ENCODE data around the gene CTSE. TPM values are rescaled to one million over a fixed set of nuclear protein-coding genes. Genes with fewer than 3 reads are reported as not detected.

Gene CTSE
- total RNA-seq, 4 donors from 2014 or later: not detected

GRCh38 chr1:205959789-205960188 is 63.9 kb downstream of the CTSE start:
- DNase-seq (ENCODE audit: low spot score): no peak
- no peak for TF ChIP-seq CTCF (IDR thresholded peaks at IDR 0.05)
- no peak for ATAC-seq (ENCODE audit: low FRiP score)

Other genes with a start within 250 kb of the CTSE start
- gene RAB29, start 248.4 kb downstream of the CTSE start, total RNA-seq: 10 to 100 TPM; 14.4 to 26.9 (median 20.0) TPM
- gene SLC41A1, start 210.7 kb downstream of the CTSE start, total RNA-seq: 10 to 100 TPM; 15.3 to 33.1 (median 25.1) TPM
- under 1 TPM; 0.19 to 0.74 (median 0.50) TPM for gene PM20D1, start 173.8 kb downstream of the CTSE start, total RNA-seq
- under 1 TPM in 2 of 4 donors, not detected in 2; 0.24 to 0.37 TPM for gene SLC26A9, start 80.4 kb downstream of the CTSE start, total RNA-seq
- gene RAB7B, start 20.5 kb downstream of the CTSE start, total RNA-seq: 10 to 100 TPM in 2 of 4 donors, 1 to 10 TPM in 2; 3.2 to 62.0 (median 16.6) TPM
- gene RHEX, start 29.3 kb upstream of the CTSE start, total RNA-seq: 1 to 10 TPM; 1.1 to 5.4 (median 1.8) TPM
- not detected for gene AVPR1B, start 93.5 kb upstream of the CTSE start, total RNA-seq
- gene FAM72A, start 178.9 kb upstream of the CTSE start, total RNA-seq: 1 to 10 TPM; 1.6 to 8.4 (median 3.7) TPM
- gene SRGAP2, start 179.6 kb upstream of the CTSE start, total RNA-seq: 100 to 1,000 TPM in 1 of 4 donors, 10 to 100 TPM in 3; 55.8 to 118 (median 67.3) TPM